MG63 (cell line): ENCODE measurements around the gene ITSN1. TPM values are rescaled to one million over a fixed set of nuclear protein-coding genes. Genes with fewer than 3 reads are reported as not detected.
A peak's percentile ranks its signal among the peaks of the same experiment; 100 is the strongest.

Experiments
- DNase-seq: peaks from one replicate; pipeline ENCODE4 v3.0.0-alpha.2; 2020
- H3K27me3 ChIP-seq: fragments of 250-450 bp; sonication (Bioruptor Pico); 2 replicates; pipeline ENCODE4 v1.5.1; 2020; ENCODE audit warnings: mild to moderate bottlenecking, moderate library complexity
- H3K36me3 ChIP-seq: fragments of 250-450 bp; sonication (Bioruptor Pico); 2 replicates; pipeline ENCODE4 v1.5.1; 2020; ENCODE audit warnings: mild to moderate bottlenecking, moderate library complexity
- H3K4me3 ChIP-seq: fragments of 250-450 bp; sonication (Bioruptor Pico); 2 replicates; pipeline ENCODE4 v1.5.1; 2020; ENCODE audit warnings: mild to moderate bottlenecking, moderate library complexity
- H3K9me3 ChIP-seq: fragments of 250-450 bp; sonication (Bioruptor Pico); 2 replicates; pipeline ENCODE4 v1.5.1; 2020; ENCODE audit warnings: mild to moderate bottlenecking, moderate library complexity
- total RNA-seq: library from RNA; depleted of rRNA; stranded (reverse); fragments of >200 nt; shearing (Covaris generic); gene quantifications from 2 replicates; pipeline ENCODE4 v1.2.3, GENCODE V29; 2014; ENCODE audit warnings: low replicate concordance

ITSN1 gene
- total RNA-seq, 1 experiment from 2014 or later = 7.7 TPM

DNA sequence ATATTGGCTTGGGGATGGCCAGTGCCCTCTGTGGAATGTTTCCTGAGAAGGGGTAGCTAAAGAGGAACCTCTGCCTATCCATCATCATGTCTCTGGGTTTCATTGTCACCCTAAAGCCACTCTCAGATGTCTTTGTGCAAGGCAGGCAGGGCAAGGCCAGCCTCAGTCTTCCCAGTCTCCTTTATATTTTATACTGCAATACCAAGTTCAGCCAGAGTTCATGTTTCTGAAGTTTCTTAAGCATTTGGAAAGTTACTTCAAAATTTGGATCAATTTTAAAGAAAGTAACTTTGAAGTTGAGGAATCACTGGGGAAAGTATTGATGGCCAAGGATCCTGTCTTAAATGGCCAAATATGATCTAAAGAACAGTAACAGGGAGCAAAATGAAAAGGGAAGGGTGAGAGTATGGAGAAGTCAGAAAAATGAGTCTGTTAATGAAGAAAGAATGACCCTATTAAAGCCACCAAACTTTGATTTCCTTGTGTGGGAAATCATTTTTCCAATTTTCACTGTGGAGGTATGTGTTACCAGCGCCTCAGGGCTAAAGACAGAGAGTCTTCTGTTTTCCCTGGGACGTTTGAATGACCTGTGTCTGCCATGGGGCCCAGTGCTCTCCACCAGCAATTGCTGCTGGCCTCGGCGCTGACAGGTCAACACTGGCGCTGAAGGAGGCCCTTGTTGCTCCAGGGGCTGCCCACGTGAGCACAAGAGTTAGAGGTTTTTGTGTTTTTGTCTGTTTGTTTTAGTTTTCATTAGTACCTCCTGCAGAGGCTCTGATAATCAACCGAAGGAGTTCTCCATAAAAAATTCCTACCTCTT lies 179.4 kb downstream of the ITSN1 start:
- H3K4me3 ChIP-seq = no peak overlapping the region
- H3K9me3 ChIP-seq = no peaks in the 10 kb centered on the region
- no peaks in the 10 kb centered on the region for H3K27me3 ChIP-seq
- peaks cover 10% of the 10 kb centered on the region for H3K36me3 ChIP-seq
- DNase-seq = no peak

DNA sequence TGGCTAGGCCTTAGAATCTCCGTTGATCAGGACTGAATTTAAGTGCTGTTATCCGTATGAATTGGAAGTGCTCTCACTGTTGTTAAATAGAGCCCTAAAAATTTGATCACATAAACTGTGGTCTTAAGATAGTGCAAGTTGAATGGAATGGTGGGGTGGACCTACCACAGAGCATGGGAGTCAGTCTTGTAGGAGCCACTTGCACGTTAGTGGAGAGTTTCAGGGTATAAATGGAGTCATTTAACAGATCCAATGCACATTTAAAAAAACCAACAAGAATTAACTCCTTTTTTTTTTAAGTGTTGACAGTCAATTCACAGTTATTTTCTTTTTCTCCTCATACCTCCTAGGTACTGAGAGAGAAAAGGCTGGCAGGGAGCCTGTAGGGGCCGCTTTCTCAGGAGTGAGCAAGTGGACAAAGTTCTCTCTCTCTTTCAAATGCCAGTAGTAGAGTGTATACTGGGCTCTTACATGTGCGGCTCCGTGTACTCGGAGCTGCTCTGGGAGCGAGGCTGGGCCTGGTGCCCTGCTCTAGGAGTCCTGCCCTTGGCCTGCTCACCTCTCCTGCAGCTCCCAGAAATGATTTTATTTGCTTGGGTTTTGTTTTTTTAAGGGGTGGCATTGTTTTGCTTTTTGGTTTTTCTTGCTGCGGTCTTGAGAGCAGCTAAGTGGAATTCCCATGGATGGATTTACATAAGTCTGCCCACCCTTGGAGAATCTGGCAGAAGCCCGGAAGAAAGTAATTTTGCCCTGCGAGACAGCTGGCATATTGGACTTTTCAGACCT lies 182.0 kb downstream of the ITSN1 start:
- Histone ChIP-seq H3K9me3 (no peaks in the 10 kb centered on the region), H3K36me3 (peaks cover 9% of the 10 kb centered on the region), H3K4me3 (no peak overlapping the region), H3K27me3 (no peaks in the 10 kb centered on the region)
- DNase-seq = peak; percentile 58

DNA sequence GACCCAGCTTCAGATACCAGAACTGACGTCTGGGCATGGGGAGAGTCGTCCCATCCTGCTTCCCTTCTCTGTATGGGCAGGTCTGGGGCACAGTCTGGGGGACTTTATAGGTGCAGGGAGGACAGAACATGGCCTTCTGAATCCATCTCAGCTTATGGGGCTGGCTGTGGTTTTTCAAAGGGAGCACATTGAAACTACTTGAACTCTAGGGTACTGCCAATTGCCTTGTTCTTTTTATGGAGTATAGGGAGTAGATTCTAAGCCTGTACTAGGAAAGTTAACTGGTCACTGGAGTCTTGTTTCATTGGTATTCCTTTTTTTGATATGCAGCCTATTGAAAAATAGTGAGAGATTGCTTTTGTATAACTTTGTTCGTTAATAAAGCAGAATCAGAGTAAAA lies 183.1 kb downstream of the ITSN1 start:
- no peak overlapping the region for H3K4me3 ChIP-seq
- no peaks in the 10 kb centered on the region for H3K9me3 ChIP-seq
- no peak for DNase-seq
- no peaks in the 10 kb centered on the region for H3K27me3 ChIP-seq
- peaks cover 13% of the 10 kb centered on the region for H3K36me3 ChIP-seq

DNA sequence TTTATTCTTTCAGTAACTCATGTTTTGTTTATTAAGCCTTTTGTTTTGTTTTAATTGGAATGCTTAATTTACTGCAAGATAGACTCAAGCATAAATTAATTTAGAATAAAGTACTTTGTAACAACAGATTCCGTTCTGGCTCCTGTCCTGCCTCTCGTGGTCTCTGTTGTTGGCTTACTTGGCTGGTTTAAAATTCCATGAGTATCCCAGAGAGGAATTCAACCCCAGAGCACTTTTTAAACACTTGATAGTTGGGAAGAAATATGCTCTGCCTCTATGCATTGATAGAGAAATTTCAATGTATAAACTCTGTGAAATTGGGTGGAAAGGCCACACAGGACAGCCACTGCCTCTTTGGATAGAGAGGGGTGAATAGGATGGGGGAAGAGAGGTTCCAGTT lies 183.6 kb downstream of the ITSN1 start:
- Histone ChIP-seq H3K27me3 (no peaks in the 10 kb centered on the region), H3K4me3 (no peak overlapping the region), H3K9me3 (no peaks in the 10 kb centered on the region), H3K36me3 (peaks cover 11% of the 10 kb centered on the region)
- DNase-seq = peak; percentile 26

DNA sequence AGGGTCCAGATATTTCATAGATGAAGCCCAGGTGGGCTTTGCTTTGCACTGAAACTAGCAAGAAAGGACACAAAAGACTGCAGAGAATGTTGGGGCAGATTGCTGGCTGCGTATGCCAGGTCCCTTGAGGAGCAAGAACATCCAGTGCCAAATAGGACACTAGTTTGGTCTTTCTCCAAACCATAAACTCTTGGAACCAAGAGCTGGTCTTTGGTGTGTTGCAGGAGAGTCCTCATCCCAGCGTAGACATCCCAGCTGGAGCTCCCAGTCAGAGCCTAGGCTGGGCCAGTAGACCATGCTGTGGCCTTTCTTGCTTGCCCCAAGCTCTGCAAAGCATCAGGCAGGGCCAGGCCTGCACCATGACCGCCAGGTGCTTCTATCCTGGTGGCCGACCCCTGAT lies 185.8 kb downstream of the ITSN1 start:
- Histone ChIP-seq H3K9me3 (no peaks in the 10 kb centered on the region), H3K27me3 (no peaks in the 10 kb centered on the region), H3K36me3 (peaks cover 11% of the 10 kb centered on the region), H3K4me3 (no peak overlapping the region)
- DNase-seq = peak; percentile 57

DNA sequence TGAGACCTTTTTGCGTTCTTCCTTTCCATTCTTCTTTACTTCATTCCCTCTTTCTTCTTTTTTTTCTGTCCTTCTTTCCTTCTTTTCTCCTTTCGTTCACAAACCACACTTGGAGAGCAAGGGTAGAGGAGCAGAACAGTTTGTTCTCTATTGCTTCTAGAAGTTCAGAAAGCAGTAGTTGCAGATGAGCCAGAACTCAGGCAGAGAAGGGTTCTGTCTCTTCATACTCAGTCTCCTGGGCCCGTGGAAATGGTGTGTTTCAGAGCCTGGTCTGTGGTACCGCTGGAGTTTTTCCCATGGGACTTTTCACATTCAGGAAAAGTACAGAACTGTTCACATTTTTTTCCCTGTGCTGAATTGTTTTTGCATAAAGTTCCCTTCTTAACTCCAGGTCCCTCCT lies 186.3 kb downstream of the ITSN1 start:
- Histone ChIP-seq H3K4me3 (no peak overlapping the region), H3K36me3 (peaks cover 11% of the 10 kb centered on the region), H3K27me3 (no peaks in the 10 kb centered on the region), H3K9me3 (no peaks in the 10 kb centered on the region)
- DNase-seq = no peak

DNA sequence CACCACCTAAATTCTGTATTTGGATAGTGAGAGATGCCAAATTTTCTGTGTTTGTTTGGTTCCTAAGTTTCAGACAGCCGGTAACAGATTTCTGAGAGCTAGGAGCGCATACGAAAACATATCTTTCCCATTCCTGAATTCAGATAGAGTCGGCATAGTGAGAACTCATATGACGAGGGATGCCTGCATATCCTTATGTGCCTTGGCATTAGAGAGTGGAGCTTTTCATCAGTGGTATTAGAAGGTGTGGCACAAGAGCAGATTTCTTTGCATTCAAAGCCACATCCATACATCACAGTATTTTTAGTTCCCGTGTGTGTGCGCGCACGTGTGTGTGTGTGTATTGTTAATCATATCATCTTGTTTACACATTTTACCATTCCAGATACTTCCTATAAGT lies 187.5 kb downstream of the ITSN1 start:
- Histone ChIP-seq H3K27me3 (no peaks in the 10 kb centered on the region), H3K4me3 (no peak overlapping the region), H3K36me3 (peaks cover 11% of the 10 kb centered on the region), H3K9me3 (no peaks in the 10 kb centered on the region)
- no peak for DNase-seq

DNA sequence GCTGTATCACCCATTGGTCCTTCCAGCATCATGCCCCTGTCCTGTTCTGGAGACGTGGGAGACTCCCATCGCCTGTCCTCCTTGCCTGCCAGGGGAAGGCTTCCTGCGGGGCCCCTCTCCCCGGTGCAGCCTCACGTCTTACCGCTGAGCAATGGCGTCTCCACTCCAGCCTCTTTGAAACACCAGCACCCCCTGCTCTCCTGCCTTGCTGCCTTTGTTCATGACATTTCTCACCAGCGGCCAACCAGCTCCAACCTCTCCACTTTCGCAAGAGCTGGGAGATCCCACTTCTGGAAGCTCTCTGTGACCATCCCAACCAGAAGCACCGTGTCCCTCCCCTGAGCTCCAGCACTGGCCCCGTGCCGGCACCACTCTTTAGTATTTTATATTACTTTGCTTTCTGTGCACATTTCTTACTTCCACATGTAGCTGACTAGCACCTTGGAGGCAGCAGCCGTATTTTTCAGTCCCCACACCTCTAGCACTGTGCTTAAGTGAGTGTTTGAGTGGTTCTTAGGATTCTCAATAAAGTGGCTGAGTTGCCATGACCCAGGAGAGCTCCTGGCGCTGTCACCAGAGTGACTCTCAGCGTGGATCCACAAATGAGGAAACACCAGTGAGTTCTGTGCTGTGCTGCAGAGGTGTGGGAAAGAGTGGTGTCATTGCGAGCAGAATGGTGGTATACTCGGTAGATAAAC lies 189.8 kb downstream of the ITSN1 start:
- Histone ChIP-seq H3K4me3 (no peak overlapping the region), H3K9me3 (no peaks in the 10 kb centered on the region), H3K36me3 (peaks cover 11% of the 10 kb centered on the region), H3K27me3 (no peaks in the 10 kb centered on the region)
- DNase-seq = no peak

DNA sequence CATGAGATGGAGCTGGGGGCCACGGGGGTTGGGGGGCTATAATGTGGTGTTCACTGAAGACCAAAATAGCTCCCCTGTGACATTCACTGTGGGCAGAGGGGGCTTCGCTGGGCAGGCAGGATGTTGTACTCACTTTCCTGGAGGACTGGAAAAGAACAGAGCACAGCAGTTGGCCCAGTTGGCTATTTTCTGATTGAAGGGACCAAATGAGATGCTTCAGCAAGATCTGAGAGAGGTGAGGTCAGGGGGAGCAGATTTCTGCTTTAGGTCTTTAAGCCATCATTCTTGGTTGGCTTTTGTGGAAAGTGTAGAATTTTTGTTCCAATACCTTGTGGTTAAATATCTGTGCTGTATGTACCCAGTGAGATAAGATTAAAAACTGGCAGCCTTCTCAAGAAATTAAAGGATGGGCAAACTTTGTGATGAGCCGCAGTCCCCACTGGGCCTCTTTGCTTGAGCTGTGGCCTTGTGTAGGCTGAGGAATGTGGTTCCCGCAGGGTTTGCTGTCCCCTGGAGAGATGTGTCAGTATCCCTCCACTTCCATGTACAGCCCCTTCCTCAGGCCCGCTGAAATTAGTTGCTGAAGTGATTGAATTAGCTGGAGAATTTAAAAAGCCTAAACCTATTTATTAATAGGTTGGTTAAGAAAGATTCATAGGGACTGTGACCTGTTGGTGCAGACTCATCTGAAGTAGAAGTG lies 192.7 kb downstream of the ITSN1 start:
- Histone ChIP-seq H3K4me3 (no peak overlapping the region), H3K27me3 (no peaks in the 10 kb centered on the region), H3K9me3 (no peaks in the 10 kb centered on the region), H3K36me3 (peaks cover under 1% of the 10 kb centered on the region)
- DNase-seq = no peak

DNA sequence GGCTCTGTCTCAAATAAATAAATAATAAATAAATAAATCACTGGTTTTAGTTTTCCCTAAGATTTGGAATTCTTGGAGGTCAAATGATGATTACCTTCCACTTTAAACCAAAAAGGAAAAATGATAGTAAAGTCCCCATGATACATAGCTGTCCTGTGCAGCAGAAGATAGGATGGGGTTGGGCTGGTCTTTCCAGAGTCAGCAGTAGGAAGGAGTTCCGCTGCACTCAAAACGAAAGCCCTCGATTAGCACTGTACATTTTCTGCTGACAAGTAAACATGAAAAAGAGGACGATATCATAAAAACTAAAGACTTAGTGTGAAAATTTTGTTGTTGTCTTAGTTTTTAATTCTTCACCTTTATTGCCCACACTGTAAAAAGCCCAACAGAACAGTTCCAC lies 193.6 kb downstream of the ITSN1 start:
- Histone ChIP-seq H3K36me3 (no peaks in the 10 kb centered on the region; the same call in 1 of the 2 replicates), H3K4me3 (no peak overlapping the region)

DNA sequence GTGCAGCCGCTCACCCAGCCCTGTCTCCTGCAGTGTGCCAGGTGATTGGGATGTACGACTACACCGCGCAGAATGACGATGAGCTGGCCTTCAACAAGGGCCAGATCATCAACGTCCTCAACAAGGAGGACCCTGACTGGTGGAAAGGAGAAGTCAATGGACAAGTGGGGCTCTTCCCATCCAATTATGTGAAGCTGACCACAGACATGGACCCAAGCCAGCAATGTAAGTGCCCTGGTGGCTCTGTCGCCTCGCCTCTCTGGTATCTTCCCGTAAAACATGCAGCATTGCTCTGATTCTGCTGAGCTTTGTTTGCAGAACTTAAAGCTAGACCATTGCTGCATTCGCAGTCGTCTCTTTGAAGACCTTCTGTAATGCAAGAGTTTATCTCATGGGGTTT lies 194.1 kb downstream of the ITSN1 start:
- H3K27me3 ChIP-seq = no peaks in the 10 kb centered on the region
- no peak for DNase-seq
- H3K4me3 ChIP-seq = no peak overlapping the region
- no peaks in the 10 kb centered on the region; the same call in 1 of the 2 replicates for H3K36me3 ChIP-seq
- H3K9me3 ChIP-seq = no peaks in the 10 kb centered on the region

More for the DNA sequence above, 193.6 kb downstream of the ITSN1 start:
- DNase-seq = no peak
- no peaks in the 10 kb centered on the region for H3K9me3 ChIP-seq
- H3K27me3 ChIP-seq = no peaks in the 10 kb centered on the region

DNA sequence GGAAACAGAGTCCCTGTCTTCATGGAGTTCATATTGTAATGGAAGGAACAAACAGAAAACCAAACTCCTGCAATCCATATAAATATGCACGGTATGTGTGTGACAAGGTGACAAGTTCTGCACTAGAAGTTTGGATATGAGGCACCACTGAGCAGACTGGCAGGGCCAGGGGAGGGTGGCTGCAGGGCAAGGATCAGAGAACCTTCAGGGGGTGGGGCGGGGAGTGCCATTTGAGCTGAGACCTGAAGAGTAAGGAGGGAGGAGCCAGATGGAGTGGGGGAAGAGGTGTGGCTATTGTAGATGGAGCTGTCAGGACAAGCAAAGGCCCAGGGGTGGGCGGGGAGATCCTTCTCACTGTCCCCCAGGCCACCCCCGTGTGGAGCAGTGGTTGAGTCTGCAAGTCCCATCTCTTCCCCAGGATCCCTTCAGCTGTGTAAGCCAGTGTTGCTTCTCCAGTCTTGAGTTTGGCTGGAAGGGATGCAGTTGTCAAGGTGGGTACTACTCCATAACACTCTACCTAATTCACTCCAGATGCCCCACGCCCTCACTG lies 196.9 kb downstream of the ITSN1 start:
- DNase-seq = no peak
- no peaks in the 10 kb centered on the region for H3K27me3 ChIP-seq
- no peak overlapping the region for H3K4me3 ChIP-seq
- no peaks in the 10 kb centered on the region for H3K9me3 ChIP-seq
- no peaks in the 10 kb centered on the region; the same call in 1 of the 2 replicates for H3K36me3 ChIP-seq

DNA sequence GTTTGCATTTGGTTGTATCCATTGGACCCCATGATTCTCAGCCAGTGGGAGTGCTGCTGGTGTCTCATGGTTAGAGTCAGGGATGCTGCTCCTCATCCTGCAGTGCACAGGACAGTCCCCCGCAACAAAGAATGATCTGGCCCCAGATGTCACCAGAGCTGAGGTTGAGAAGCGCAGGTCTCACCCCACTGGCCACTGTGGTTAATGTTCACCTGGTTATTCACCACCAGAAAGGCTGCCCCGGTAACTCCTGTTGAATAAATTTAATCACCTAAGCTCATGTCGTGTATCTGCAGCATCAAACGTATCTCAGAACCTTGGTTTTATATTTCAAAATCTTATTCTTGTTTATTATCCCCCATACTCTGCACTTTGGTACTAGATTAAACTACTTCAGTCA lies 197.5 kb downstream of the ITSN1 start:
- no peaks in the 10 kb centered on the region for H3K27me3 ChIP-seq
- no peak for DNase-seq
- no peaks in the 10 kb centered on the region for H3K9me3 ChIP-seq
- H3K36me3 ChIP-seq = no peaks in the 10 kb centered on the region; the same call in 1 of the 2 replicates
- H3K4me3 ChIP-seq = no peak overlapping the region

DNA sequence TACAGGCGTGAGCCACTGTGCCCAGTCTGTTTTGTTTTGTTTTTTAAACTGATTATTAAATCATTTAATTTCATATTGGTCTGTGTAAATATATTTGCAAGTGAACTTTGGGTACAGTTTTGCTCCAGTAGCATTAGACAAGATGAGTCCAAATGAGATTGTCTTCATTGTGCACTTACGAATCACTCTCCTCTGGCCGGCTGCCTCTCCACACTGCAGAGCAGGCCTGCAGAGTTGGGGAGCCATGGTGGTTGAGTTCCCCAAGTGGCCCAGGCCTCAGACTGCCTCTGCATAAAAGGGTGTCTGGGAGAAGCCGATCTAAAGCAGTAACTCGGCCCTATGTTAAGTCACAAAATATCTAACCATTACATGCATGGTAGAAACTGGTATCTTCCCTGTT lies 198.5 kb downstream of the ITSN1 start:
- H3K4me3 ChIP-seq = no peak overlapping the region
- no peaks in the 10 kb centered on the region for H3K9me3 ChIP-seq
- no peaks in the 10 kb centered on the region for H3K27me3 ChIP-seq
- DNase-seq = no peak
- no peaks in the 10 kb centered on the region; the same call in 1 of the 2 replicates for H3K36me3 ChIP-seq

DNA sequence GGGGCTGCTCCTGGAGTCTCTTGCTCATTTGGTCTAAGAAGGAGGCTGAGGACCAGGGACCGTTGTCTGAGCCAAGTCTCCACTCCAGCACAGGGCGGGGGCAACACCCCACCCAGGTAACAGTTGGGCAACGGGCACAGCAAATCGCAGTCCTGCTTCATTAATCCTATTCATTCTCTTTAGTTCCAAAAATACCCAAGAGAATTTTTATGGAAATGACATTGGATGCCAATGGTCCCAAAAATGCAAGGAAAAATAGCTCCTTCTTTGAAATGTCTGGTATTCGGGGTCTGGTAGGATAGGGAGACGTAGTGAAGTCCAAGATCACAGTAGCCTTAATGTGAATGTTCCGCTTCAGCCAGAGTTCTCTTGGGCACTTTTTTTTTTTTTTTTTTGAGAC lies 199.3 kb downstream of the ITSN1 start:
- Histone ChIP-seq H3K9me3 (no peaks in the 10 kb centered on the region), H3K27me3 (no peaks in the 10 kb centered on the region), H3K4me3 (no peak overlapping the region), H3K36me3 (no peaks in the 10 kb centered on the region; the same call in 1 of the 2 replicates)
- no peak for DNase-seq

DNA sequence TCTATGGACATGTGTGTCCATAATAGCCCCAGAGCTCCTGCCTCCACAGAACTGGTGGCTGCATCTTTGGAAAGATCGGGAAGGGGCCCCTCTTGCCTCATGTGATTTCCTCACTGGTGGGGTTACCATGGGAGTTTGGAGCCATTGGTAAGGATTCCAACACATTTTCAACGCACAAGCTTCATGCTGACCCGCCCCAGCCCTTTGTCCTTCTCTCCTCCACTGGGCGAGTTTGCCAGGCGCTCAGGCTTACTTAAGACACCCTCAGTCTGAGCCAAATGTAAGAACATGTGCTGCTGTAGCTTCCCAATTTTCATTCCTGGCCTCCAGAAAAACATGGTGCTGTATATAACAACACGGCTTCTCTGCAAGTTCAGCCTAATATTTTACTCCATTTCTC lies 200.9 kb downstream of the ITSN1 start:
- Histone ChIP-seq H3K9me3 (no peaks in the 10 kb centered on the region), H3K27me3 (no peaks in the 10 kb centered on the region), H3K4me3 (no peak overlapping the region), H3K36me3 (no peaks in the 10 kb centered on the region)
- DNase-seq = no peak
